Glomerular endothelial cell (primary cell): ENCODE measurements around the gene TRMT44. TPM values are rescaled to one million over a fixed set of nuclear protein-coding genes. Genes with fewer than 3 reads are reported as not detected.

Source experiments
- DNase-seq: peaks from one replicate; pipeline ENCODE4 v3.0.0-alpha.2; 2011; ENCODE audit warnings: low read depth, low spot score; ENCODE audit errors: extremely low read depth
- total RNA-seq: library from RNA; depleted of rRNA; stranded (reverse); fragments of >200 nt; gene quantifications from 2 replicates; pipeline ENCODE4 v1.2.3, GENCODE V29; 2015

The TRMT44 gene
- total RNA-seq, 1 donor from 2014 or later = 21.8 TPM

- DNase-seq = no peak
These were observed 6.1 kb upstream of the TRMT44 start for GRCh38 chr4:8434251-8435073.

GRCh38 chr4:8435656-8436121 is 4.9 kb upstream of the TRMT44 start:
- no peak for DNase-seq

GRCh38 chr4:8437281-8437680 is 3.3 kb upstream of the TRMT44 start:
- DNase-seq = no peak

- no peak for DNase-seq
These were observed 1.8 kb upstream of the TRMT44 start for GRCh38 chr4:8438743-8439142.

- DNase-seq = no peak
These were observed 1.4 kb upstream of the TRMT44 start for GRCh38 chr4:8439168-8439567.

- no peak for DNase-seq
These were observed 574 bp upstream of the TRMT44 start for GRCh38 chr4:8439914-8440491.

- DNase-seq = no peak
These were observed 1.0 kb downstream of the TRMT44 start for GRCh38 chr4:8441499-8442091.

- DNase-seq = no peak
These were observed 2.2 kb downstream of the TRMT44 start for GRCh38 chr4:8442596-8443358.

GRCh38 chr4:8443801-8444200 is 3.2 kb downstream of the TRMT44 start:
- no peak for DNase-seq

- DNase-seq = no peak
These were observed 5.5 kb downstream of the TRMT44 start for GRCh38 chr4:8446122-8446521.

- DNase-seq = no peak
These were observed 11.0 kb downstream of the TRMT44 start for GRCh38 chr4:8451440-8452182.

GRCh38 chr4:8453957-8454356 is 13.4 kb downstream of the TRMT44 start:
- no peak for DNase-seq

- DNase-seq = no peak
These were observed 17.2 kb downstream of the TRMT44 start for GRCh38 chr4:8457646-8458252.

- DNase-seq = no peak
These were observed 19.4 kb downstream of the TRMT44 start for GRCh38 chr4:8459867-8460445.

- DNase-seq = no peak
These were observed 20.5 kb downstream of the TRMT44 start for GRCh38 chr4:8461086-8461485.

GRCh38 chr4:8461616-8462015 is 21.0 kb downstream of the TRMT44 start:
- DNase-seq = no peak

- DNase-seq = no peak
These were observed 23.2 kb downstream of the TRMT44 start for GRCh38 chr4:8463811-8464210.

- DNase-seq = no peak
These were observed 23.8 kb downstream of the TRMT44 start for GRCh38 chr4:8464381-8464780.
